CD4-positive, alpha-beta T cell treated with Interleukin-12 subunit alpha and Interleukin-12 subunit beta, for 1 hour (primary cell): ENCODE results near the gene RNU1-3.

Source experiments
- DNase-seq: peaks from one replicate; pipeline ENCODE4 v3.0.0-alpha.2; 2020

The RNU1-3 gene

GRCh38 chr1:16617114-16617631 is 49.6 kb downstream of the RNU1-3 start:
- no peak for DNase-seq
